Measurements from ENCODE around the gene MCU.
"Not testable (repeated sequence)": the region's sequence is repeated elsewhere in the genome, so short reads cannot be mapped to it uniquely, and the experiment has no call there.

Gene MCU

DNA sequence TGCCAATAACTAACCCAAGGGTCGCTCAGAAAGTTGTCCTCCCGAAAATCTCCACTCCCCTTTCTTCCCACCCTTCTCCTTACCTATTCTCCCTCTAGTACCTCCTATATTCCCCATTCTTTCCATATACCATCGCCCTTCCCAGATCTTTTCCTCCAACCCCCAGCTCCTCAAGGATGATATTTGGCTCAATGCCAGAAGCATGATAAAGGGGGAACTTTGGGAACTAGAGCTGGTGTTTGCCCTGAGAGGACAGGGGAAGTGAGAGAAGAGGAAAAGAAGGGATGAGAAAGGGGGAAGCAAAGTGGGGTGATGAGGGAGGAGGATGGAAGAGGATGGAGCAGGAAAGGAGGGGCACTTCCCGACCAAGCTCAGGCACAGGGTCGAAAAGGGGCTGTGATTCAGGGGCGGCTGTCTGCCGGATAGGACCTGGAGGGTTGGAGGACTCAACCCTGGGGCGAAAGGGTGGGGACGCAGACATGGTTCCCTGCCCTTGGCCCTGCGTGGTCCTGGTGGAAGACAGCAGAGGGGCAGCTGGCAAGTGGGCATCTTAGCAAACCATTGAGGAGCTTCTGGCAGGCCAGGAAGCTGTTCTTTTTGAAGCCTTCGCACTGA lies 203.4 kb downstream of the MCU start:
- DNase-seq (ENCODE audit: low read depth) = no peak
- TF ChIP-seq, protein P1, sequence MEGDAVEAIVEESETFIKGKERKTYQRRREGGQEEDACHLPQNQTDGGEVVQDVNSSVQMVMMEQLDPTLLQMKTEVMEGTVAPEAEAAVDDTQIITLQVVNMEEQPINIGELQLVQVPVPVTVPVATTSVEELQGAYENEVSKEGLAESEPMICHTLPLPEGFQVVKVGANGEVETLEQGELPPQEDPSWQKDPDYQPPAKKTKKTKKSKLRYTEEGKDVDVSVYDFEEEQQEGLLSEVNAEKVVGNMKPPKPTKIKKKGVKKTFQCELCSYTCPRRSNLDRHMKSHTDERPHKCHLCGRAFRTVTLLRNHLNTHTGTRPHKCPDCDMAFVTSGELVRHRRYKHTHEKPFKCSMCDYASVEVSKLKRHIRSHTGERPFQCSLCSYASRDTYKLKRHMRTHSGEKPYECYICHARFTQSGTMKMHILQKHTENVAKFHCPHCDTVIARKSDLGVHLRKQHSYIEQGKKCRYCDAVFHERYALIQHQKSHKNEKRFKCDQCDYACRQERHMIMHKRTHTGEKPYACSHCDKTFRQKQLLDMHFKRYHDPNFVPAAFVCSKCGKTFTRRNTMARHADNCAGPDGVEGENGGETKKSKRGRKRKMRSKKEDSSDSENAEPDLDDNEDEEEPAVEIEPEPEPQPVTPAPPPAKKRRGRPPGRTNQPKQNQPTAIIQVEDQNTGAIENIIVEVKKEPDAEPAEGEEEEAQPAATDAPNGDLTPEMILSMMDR (IDR thresholded peaks at IDR 0.05; ENCODE audit: low read length, missing control alignments) = no peak
- no peak overlapping the region for H3K4me3 ChIP-seq (replicated peaks; ENCODE audit: low read depth, low read length)

DNA sequence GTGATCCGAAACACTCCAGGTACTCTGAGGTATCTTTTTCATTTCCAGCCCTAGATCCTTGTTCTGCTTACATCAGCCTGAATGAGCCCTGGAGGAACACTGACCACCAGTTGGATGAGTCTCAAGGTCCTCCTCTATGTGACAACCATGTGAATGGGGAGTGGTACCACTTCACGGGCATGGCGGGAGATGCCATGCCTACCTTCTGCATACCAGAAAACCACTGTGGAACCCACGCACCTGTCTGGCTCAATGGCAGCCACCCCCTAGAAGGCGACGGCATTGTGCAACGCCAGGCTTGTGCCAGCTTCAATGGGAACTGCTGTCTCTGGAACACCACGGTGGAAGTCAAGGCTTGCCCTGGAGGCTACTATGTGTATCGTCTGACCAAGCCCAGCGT lies 206.7 kb downstream of the MCU start:
- H3K4me3 ChIP-seq (replicated peaks; ENCODE audit: low read depth, low read length) = no peak overlapping the region
- TF ChIP-seq, protein P1 (IDR thresholded peaks at IDR 0.05; ENCODE audit: low read length, missing control alignments) = no peak
- DNase-seq (ENCODE audit: low read depth) = no peak

DNA sequence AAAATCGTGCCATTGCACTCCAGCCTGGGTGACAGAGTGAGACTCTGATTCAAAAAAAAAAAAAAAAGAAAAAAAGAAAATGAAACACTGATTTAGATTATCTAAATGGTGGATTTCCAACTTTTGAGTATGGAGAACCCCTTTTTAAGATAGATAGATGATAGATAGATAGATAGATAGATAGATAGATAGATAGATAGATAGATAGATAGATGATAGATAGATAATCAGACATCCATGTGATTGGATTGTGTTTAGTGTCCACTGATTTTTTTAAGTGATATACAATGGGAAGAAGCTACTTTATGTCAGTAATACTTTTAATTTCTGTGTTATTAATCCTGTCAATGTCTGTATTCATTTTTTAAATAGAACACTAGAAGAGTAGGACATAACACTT lies 207.6 kb downstream of the MCU start:
- DNase-seq (ENCODE audit: low read depth) = no peak
- TF ChIP-seq, protein P1 (IDR thresholded peaks at IDR 0.05; ENCODE audit: low read length, missing control alignments) = no peak

DNA sequence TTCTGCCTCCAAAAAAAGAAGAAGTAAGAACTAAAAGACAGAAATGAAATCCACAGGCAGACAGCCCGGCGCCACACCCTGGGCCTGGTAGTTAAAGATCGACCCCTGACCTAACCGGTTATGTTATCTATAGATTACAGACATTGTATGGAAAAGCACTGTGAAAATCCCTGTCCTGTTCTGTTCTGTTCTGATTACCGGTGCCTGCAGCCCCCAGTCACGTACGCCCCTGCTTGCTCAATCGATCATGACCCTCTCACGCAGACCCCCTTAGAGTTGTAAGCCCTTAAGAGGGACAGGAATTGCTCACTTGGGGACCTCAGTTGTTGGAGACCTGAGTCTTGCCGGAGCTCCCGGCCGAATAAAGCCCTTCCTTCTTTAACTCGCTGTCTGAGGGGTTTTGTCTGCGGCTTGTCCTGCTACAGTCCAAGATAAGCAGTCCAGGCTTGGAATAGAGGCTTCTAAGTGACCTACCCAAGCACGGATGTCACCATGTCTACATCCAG lies 212.1 kb downstream of the MCU start:
- not testable (repeated sequence) for DNase-seq (ENCODE audit: low read depth); H3K4me3 ChIP-seq (replicated peaks; ENCODE audit: low read depth, low read length)

More for the DNA sequence above, 207.6 kb downstream of the MCU start:
- no peak overlapping the region for H3K4me3 ChIP-seq (replicated peaks; ENCODE audit: low read depth, low read length)

DNA sequence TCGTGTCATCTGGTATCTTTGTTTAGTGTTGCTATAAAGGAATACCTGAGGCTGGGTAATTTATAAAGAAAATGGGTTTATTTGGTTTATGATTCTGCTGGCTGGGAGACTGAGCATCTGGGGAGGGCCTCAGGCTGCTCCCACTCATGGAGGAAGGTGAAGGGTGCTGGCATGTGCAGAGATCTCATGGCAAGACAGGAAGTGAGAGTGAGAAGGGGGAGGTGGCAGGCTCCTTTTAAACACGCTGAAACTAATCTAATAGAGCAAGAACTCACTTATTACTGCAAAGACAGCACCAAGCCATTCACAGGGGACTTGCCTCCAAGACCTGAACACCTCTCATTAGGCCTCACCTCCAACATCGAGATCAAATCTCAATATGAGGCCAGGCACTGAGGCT lies 212.9 kb downstream of the MCU start:
- TF ChIP-seq, protein P1 (IDR thresholded peaks at IDR 0.05; ENCODE audit: low read length, missing control alignments) = no peak
- no peak overlapping the region for H3K4me3 ChIP-seq (replicated peaks; ENCODE audit: low read depth, low read length)
- no peak for DNase-seq (ENCODE audit: low read depth)

DNA sequence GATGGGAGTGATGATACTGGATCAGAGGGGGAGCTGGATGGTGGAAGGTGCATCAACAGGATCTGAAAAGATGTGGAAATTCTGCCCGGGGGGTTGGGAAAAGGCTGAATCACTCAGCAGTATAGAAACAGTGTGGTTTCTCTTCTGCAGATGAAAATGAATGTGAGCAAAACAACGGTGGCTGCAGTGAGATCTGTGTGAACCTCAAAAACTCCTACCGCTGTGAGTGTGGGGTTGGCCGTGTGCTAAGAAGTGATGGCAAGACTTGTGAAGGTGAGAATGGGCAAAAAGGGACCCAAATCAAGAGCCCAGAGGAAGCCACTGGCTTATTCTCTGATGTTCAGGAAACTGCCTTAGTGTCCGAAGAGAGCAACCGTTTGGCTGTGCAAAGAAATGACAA lies 214.5 kb downstream of the MCU start:
- H3K4me3 ChIP-seq (replicated peaks; ENCODE audit: low read depth, low read length) = no peak overlapping the region
- TF ChIP-seq, protein P1 (IDR thresholded peaks at IDR 0.05; ENCODE audit: low read length, missing control alignments) = no peak

DNA sequence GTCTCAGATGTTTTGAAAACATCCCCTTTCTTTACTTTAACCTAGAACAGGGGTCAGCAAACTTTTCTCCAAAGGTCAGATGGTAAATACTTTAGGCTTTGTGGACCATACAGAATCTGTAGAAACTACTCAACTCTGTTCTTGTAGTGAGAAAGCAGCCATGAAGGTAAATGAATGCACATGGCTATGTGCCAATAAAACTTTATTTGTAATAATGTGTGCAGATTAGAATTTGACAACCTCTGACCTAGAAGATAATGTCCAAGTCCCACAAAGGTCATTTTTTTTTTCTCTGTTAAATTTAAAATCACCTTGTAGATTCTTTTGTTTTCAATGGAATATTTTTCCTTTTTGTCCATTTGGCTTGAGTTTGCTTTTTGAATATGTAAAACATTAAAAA lies 218.8 kb downstream of the MCU start:
- DNase-seq (ENCODE audit: low read depth) = no peak
- H3K4me3 ChIP-seq (replicated peaks; ENCODE audit: low read depth, low read length) = no peak overlapping the region
- TF ChIP-seq, protein P1 (IDR thresholded peaks at IDR 0.05; ENCODE audit: low read length, missing control alignments) = no peak

More for the DNA sequence above, 214.5 kb downstream of the MCU start:
- no peak for DNase-seq (ENCODE audit: low read depth)

Measured in fibroblast of pulmonary artery (primary cell).